NCI-H446 (cell line): Measurements from ENCODE around the gene CD37.
"Not testable (repeated sequence)": the region's sequence is repeated elsewhere in the genome, so short reads cannot be mapped to it uniquely, and the experiment has no call there.

Experiments
- DNase-seq, 2 experiments: peaks; one replicate each; lab custom pipeline; 2025; lab: John Stamatoyannopoulos, UW

Gene CD37

DNA sequence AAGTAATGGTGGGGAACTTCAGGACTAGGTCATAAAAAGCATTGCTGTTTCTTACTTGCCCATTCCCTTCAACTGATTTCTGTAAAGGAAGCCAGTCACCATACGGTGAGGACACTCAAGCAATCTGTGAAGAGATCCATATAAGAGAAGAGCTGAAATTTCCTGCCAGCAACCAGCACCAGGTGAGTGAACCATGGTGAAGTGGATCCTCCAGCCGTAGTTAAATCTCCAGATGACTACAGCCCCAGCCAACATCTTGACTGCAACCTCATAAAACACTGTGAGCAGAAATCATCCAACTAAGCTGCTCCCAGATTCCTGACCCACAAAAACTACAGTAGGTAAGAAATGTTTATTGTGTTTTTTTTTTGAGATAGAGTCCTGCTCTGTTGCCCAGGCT is 6.5 kb upstream of the CD37 start:
- DNase-seq: no peak

DNA sequence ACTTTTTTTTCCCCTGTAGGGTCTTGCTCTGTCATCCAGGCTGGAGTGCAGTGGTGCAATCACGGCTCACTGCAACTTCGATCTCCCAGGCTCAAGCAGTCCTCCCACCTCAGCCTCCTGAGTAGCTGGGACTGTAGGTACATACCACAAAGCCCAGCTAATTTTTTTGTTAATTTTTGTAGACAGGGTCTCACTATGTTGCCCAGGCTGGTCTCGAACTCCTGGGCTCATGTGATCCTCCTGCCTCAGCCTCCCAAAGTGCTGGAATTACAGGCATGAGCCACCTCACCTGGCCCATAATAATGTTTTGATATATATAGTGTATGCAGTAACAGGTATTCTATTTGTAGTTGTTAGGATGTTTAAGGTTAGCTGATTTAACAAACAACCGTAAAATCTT is 4.0 kb upstream of the CD37 start:
- not testable (repeated sequence) for DNase-seq

DNA sequence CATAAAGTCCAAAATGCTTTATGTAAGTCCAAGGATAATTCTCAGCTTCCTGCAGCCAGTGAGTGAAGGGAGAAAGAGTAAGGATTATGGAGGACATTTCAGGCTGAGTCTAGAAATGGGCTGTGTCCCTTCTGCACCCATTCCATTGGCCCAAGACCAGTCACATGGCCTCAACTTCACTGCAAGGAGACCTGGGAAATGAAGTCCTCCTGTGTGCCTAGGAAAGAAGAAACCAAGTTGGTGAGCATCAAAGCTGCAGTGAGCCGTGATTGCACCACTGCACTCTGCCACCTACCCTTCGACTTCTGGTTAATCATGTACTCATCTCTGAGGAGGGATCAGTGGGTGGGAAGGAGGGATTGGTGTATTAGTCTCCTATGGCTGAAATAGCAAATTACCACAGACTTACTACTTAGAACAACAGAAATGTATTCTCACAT is 3.6 kb upstream of the CD37 start:
- peak; percentile 33 to 45 for DNase-seq

DNA sequence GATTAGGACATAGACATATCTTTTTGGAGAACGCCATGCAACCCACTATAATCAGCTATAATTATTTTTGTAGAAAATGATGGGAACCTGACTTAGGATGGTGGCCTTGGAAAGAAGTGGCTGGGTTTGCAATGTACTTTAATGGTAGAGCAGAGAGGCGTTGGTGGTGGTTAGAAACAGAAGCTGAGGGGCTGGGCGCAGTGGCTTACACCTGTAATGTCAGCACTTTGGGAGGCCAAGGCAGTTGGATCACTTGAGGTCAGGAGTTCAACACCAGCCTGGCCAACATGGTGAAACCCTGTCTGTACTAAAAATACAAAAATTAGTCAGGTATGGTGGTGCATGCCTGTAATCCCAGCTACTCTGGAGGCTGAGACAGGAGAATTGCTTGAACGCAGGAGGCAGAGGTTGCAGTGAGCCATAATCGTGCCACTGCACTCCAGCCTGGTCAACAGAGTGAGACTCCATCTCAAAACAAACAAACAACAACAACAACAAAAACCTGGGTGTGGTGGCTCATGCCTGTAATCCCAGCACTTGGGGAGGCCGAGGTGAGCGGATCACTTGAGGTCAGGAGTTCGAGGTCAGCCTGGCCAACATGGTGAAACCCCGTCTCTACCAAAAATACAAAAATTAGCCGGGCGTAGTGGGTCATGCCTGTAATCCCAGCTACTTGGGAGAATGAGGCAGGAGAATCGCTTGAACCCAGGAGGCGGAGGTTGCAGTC is 2.4 kb upstream of the CD37 start:
- DNase-seq: not testable (repeated sequence)

GRCh38 chr19:49333418-49333805 is 1.8 kb upstream of the CD37 start:
- DNase-seq: no peak

DNA sequence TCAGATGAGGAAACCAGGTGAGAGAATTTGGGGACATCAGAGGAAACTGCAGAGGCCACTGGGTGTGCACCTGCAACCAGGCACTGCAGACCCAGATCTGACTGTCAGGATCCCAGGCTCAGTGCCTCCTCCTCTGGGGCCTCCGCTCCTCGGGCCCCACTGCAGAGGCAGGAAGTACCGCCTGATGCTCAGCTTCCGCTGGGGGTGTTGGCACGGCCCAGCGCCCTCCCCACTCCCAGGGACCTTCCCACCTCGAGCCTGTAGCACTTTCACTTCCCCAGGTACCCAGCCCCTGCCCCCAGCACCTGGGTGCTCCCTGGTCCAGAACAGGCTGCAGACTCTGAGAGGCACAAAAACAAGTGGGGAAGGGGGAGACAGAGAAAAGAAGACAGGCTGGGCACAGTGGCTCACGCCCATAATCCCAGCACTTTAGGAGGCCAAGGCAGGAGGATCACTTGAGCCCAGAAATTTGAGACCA is 1.4 kb upstream of the CD37 start:
- DNase-seq: no peak

DNA sequence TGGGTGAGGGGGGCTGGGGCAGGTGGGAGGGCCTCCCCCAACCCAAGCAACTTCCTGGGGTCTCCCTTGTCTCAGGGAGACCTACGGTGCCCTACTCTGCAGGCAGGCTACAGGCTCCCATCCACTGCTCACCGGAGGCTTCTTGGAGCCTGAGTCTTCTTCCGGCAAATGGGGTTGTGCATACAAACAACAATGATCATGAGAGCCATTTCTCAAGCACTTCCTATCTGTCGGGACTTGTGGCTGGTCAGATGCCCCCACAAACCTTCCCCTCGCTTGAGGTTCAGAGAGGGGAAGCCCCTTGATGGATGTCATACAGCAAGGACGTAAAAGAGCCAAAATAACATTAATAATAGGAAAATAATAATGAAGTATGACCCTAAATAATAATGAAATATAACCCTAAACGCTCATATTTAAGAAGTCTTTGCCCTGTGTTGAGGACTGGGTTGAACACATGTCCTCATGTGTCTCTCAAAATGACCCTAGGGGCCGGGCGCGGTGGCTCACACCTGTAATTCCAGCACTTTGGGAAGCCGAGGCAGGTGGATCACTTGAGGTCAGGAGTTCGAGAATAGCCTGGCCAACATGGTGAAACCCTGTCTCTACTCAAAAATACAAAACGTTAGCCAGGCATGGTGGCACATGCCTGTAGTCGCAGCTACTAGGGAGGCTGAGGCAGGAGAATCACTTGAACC is 727 bp downstream of the CD37 start:
- DNase-seq: no peak

DNA sequence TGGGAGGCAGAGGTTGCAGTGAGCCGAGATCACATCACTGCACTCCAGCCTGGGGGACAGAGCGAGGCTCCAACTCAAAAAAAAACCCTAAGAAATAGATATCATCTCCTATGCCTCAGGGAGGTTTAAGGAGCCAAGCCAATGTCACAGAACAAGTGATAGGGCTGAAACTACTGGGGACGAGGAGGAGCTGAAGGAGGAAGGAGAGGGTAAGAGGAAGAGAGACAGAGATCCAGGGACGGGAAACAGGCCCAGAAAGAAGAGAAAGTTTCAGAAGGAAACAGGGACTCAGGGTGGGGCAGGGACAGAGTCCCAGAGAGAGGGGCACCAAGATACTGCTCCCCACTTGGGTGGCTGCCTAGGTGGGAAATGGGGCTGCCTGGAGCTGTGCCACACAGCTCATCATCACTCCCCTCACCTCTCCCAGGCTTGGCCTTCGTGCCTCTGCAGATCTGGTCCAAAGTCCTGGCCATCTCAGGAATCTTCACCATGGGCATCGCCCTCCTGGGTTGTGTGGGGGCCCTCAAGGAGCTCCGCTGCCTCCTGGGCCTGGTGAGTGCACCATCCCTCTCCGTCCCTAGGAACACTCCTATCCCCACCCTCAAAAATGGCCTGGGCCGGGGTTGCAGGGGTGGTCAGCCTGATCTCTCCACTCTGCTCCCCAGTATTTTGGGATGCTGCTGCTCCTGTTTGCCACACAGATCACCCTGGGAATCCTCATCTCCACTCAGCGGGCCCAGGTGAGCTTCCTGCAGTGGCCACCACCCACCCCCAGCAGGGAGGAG is 1.5 kb downstream of the CD37 start:
- DNase-seq: no peak

- DNase-seq: no peak
Observed at GRCh38 chr19:49337267-49338022, 2.2 kb downstream of the CD37 start.

GRCh38 chr19:49338023-49338677 is 2.9 kb downstream of the CD37 start:
- DNase-seq: no peak

DNA sequence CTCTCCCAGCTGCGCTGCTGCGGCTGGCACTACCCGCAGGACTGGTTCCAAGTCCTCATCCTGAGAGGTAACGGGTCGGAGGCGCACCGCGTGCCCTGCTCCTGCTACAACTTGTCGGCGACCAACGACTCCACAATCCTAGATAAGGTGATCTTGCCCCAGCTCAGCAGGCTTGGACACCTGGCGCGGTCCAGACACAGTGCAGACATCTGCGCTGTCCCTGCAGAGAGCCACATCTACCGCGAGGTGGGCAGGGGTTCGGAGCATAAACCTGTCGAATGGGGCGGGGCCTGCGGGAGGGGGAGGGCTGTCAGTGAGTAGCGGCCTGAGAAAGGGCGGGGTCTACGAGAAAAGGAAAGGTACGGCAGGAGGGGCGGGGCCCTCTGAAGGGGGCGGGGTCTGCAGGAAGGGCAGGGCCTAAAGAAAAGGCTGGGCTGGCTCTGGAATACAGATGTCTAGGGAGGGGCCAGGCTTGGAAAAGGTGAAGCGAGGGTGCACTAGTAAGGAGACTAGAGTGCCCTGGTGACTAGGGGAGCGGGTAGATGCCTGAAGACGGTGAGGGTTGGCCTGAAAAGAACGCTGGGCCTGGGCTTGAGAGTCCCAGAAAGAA is 3.6 kb downstream of the CD37 start:
- no peak for DNase-seq

DNA sequence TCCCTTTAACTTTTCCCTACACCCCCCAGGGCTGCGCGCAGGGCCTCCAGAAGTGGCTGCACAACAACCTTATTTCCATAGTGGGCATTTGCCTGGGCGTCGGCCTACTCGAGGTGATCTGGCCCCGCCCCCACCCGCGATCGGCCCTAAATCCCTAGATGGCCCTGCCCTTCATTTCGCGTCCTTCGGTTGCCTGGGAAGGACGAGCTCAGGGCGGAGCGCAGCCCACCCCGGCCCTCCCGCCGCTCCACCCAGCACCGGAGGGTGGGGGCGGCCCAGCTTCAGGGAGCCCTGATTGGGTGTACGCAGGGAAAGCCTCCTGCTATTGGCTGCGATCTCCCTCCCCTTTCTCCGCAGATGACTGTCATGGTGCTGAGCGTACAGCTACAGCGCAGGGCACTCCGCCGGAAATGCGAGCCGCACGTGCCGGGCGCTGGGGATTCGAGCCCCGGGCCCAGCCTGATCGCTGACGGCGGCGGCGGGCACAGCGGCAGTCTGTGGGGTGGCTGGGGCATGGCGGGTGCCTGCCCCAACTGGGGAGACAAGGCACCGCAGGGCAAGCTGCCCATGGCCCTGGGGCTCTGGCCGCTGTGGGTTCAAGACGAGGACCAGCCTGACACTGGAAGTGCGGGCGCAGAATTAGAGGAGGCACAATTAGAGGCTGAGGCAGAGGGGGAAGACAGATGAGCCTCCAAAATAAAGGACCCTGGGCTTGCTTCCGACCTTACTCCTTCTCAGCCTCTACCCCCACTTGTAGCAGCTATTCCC is 4.3 kb downstream of the CD37 start:
- DNase-seq: no peak

DNA sequence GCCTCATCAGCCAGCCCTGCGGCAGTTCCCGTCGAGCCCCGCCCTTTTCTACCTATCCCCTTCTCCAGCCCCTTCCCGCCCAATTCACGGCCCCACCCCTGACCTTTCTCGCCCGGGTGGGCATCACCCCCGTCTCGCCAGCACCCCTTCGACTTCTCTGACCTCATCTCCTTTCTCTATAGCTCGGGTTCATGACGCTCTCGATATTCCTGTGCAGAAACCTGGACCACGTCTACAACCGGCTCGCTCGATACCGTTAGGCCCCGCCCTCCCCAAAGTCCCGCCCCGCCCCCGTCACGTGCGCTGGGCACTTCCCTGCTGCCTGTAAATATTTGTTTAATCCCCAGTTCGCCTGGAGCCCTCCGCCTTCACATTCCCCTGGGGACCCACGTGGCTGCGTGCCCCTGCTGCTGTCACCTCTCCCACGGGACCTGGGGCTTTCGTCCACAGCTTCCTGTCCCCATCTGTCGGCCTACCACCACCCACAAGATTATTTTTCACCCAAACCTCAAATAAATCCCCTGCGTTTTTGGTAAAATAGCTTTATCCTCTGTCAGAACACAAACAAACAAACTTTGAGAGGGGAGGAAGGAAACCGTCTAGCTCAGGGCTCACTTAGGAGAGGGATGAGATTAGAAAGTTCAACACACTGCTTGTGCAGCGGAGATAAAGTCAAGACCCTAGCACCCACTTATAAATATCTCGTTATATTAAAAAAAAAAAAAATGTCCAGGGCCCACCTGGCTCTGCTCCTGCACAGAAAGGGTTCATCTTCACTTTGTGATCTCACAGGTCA is 5.1 kb downstream of the CD37 start:
- no peak for DNase-seq

GRCh38 chr19:49340865-49341718 is 5.9 kb downstream of the CD37 start:
- no peak for DNase-seq

- no peak for DNase-seq
Observed at GRCh38 chr19:49342291-49342721, 7.1 kb downstream of the CD37 start.

GRCh38 chr19:49343123-49343522 is 7.9 kb downstream of the CD37 start:
- no peak for DNase-seq

DNA sequence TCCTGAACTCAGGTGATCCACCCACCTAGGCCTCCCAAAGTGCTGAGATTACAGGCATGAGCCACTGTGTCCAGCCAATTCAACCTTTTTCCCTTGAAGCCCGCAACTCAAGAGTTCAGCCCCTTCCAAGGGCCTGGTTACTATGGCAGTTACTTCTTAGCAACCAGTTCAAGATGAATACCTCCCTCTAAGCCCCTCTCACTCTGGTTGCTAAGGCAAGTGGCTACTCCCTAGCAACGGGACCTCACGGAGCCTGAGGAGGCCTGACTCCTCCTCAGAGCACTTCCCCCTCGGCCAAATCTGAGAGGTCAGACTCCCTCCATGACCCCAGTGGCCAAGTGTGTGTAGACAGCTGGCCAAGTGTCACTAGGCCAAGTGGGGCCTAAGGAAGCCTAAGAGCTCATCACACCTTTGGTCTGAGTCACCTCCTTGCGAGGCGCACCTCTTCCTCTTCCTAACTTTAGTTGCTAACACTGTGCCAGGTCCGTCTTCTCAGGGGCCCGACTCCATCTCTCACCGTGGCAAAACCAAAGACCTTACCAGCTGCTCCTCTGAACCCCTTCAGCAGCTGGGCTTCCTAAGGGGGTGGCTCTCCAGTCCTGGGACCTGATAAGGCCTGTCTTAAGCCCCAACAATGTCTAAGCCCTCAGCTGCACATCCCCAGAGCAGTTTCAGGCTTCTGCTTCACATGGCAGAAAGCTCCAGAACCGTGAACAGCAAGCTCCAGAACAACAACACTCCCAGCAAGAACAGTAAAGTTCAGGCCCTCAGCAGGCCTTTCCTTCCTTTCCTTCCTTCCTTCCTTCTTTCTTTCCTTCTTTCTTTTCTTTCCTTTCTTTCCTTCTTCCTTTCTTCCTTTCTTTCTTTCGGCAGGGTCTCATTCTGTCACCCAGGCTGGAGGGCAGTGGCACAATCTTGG is 9.6 kb downstream of the CD37 start:
- DNase-seq: no peak
